ENCODE measurements around the gene ZC3H6.
"Not testable (repeated sequence)": the region's sequence is repeated elsewhere in the genome, so short reads cannot be mapped to it uniquely, and the experiment has no call there.

The ZC3H6 gene

DNA sequence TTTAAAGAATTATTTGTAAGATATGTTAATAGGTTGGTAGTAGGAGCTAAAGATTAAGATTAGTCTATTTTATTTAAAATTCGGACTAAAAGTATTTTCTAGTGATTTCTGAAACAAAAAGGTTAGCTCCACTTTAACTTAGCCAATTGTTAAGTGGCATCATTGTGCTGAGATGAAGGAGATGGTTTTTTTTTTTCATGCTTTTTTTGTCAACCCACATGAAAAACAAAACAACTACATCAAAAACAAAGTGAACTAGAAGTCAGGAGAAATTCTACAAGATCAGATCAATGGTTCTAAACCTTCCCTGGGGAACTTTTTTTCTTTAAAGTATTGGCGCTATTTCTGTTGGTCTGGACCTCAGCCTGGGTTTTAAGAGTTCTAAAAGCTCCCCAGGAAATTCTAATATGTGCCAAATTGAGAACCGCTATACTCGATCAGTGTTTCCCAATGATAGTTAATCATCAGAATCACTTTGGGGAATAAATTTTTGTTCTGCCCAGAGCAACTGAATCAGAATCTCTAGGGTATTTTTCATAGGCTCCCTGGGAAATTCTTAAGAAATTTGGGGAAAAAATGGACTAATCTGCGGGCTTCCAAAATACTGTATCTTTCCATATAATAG, 2.3 kb downstream of the ZC3H6 start:
- no peak for DNase-seq (ENCODE audit: low spot score)

GRCh38 chr2:112282066-112282465, 6.7 kb downstream of the ZC3H6 start:
- DNase-seq (ENCODE audit: low spot score), result not testable (repeated sequence)

GRCh38 chr2:112283535-112283934, 8.1 kb downstream of the ZC3H6 start:
- not testable (repeated sequence) for DNase-seq (ENCODE audit: low spot score)

DNA sequence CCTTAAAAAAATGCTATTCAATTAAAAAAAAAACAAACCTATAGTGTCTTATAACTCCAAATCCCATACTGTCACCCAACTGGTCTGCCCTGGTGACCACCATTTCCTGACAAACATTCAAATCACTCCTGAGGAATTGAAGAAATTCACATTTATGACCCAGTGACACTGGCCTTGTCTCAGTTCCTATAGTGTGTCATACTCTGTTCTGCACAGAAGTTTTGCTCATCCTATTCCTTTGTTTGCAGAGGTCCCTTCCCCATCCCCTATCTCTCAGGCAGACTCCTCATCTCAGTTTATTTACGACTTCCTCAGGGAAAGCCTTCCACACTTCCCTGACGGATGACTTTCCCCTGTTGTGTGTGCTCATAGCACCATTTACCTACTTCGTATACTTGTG, 14.7 kb downstream of the ZC3H6 start:
- DNase-seq (ENCODE audit: low spot score), result no peak

DNA sequence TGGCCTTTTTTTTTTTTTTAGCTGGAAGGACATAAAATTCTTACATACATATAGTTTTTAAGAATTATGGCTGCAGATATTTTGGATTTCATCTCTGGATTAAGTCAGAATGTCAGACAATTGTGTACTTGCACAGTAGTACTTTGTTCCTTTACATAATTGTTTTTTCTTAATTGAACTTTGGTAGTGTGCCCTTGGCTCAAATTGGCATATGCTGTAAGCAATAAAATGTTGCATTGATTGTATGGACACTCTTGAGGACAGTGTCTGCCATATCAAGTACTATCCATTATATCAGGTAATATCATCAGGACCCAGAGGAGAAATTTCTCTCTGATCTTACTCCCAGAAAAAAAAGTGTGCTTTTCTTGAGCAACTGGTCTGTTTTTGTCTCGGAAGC, 15.3 kb downstream of the ZC3H6 start:
- DNase-seq (ENCODE audit: low spot score), result no peak

- DNase-seq (ENCODE audit: low spot score), result peak; percentile 61
Observed at GRCh38 chr2:112293636-112294401, 18.4 kb downstream of the ZC3H6 start.

GRCh38 chr2:112295407-112296078, 20.1 kb downstream of the ZC3H6 start:
- DNase-seq (ENCODE audit: low spot score), result no peak

DNA sequence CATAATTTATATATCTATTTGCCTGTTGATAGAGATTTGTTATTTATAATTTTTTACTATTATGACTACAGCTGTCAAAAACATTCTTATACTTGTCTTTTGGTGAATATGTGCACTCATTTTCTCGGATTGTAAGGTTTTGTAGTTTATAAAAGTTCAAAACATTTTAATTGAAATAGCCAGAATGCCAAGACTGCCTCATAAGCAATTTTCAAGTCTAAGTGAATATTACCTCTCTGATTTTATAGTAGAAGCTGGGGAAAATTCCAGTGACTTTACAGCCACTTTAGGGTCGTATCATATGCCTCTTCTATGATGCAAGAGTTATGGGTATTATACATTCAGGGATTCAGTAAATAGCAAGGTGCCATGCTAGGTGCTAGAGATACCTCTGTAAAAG, 21.0 kb downstream of the ZC3H6 start:
- no peak for DNase-seq (ENCODE audit: low spot score)

DNA sequence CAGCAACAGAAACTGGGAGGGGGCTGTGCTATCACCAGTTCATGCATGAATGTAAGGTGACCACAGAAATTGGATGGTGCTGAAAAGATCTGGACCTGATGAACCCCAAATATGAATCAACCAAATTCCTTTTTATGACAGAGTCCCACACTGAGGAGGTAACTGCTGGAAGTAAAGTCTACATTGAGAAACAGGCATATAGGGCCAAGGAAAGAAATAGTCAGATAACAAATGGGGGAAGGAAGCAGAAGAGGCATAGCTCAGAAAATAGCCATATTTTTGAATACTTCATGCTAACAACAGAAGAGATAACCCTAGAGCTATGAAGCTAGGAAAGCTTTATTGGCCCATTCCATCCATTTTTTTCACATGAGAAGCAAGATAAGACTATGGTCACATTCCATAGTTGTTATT, 25.8 kb downstream of the ZC3H6 start:
- no peak for DNase-seq (ENCODE audit: low spot score)

DNA sequence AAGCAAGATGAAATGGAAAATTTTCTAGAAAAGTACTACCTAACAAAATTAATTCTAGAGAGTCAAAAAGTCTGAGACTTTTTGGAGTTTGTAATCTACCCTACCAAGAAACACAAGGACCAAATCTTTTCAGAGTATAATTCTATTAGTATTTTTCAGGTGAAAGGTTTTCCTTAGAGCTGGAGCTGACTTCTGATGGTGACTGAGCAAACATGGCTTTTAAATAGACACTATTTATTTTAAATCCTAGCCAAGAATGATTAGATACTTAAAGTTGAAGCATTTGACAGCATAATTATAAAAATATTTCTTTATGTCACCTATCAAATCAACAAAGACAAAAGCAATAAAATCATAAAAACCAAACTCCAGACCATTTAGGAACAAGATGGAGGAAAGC, 26.6 kb downstream of the ZC3H6 start:
- DNase-seq (ENCODE audit: low spot score), result no peak

DNA sequence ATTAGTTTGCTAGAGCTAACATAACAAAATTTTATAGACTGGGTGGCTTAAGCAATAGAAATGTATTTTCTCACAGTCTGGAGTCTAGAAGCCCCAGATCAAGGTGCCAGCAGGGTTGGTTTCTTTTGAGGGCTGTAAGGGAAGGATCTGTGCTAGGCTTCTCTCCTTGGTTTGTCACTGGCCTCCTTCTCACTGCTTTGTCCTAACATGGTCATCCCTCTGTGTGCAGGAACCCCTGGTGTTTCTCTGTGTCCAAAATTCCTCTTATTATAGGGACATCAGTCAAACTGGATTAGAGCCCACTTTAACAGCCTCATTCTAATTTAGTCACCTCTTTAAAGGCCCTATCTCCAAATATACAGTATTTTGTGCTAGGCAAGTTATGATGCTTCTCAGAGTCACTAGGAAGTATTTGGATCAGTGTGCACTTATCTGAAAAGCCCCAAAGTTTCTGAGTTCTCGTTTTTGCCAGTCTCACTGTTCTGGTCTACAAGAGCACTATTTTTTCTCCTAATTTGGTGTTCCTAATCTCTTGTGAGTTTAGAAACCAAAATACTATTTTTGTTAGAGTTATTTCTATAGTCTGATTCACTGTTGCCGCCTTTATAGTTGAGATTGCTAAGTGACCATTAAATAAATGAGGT, 29.0 kb downstream of the ZC3H6 start:
- DNase-seq (ENCODE audit: low spot score), result no peak

GRCh38 chr2:112305132-112305531, 29.7 kb downstream of the ZC3H6 start:
- DNase-seq (ENCODE audit: low spot score), result no peak

GRCh38 chr2:112310906-112311305, 35.5 kb downstream of the ZC3H6 start:
- no peak for DNase-seq (ENCODE audit: low spot score)

DNA sequence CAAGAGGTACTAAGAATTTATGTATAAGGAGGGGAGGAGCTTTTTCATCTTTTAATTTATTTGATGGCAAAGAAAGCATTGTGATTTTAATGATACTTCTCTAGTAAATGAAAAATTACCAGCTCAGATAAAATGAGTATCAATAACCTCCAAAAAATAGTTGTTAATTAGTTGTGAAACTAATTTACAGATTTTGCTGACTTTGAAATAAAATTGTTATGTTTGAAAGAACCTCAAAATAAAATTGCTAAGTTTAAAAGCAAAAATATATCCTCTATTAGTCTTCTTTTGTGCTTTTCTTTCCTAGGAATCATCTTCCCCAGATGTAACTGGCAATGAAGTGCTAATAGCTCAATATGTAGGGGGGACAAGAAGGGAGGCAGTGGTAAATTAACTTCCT, 36.5 kb downstream of the ZC3H6 start:
- no peak for DNase-seq (ENCODE audit: low spot score)

DNA sequence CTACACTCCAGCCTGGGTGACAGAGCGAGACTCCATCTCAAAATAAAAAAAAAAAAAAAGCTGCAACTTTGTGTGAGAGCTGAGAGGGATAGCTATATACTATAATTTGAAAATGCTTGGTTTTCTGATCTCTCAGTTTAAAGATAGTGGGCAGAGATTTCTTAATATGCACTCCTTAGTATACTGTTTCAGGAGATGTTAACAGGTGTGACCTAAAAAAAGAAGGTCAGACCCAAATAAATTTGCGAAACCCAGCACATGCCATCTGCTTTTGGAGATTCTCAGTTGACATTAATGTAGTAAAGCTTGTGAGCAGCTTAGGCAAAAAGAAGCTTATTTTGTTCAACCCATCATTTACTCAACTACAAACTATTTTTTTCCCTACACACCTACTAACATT, 37.4 kb downstream of the ZC3H6 start:
- no peak for DNase-seq (ENCODE audit: low spot score)

GRCh38 chr2:112314856-112315255, 39.5 kb downstream of the ZC3H6 start:
- DNase-seq (ENCODE audit: low spot score), result no peak

- no peak for DNase-seq (ENCODE audit: low spot score)
Observed at GRCh38 chr2:112317303-112318158, 42.1 kb downstream of the ZC3H6 start.

GRCh38 chr2:112318515-112318914, 43.1 kb downstream of the ZC3H6 start:
- no peak for DNase-seq (ENCODE audit: low spot score)

GRCh38 chr2:112321375-112322320, 46.3 kb downstream of the ZC3H6 start:
- DNase-seq (ENCODE audit: low spot score), result no peak

DNA sequence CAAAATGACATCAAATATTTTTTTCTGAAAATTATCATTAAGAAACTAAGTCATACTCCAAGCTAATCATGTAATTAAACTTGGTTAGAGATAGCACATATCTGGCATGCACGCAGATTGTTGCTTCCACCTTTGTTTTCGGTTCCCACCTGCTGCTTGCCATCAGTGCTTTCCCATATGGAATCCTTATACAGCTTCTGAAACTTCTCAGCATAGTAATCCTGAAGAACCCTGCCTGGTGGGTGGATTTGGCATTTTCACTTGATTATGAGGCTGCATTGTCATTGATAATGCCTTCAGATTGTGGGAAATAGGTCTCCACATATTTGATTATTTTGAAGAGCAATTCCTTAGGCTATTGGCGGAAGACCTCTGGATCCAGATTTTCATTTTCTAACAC, 47.5 kb downstream of the ZC3H6 start:
- no peak for DNase-seq (ENCODE audit: low spot score)
